Measurements from ENCODE around the gene NPEPL1.

GRCh38 chr20:58712806-58713731 is 20.5 kb downstream of the NPEPL1 start:
- TF ChIP-seq CTCF (IDR thresholded peaks at IDR 0.05; ENCODE audit: low read length) (no peak), EZH2 (IDR thresholded peaks at IDR 0.05; ENCODE audit: borderline replicate concordance, low read length) (no peak)

Measured in OCI-LY1 (cell line).